Measurements from ENCODE around the gene LHX2. TPM values are rescaled to one million over a fixed set of nuclear protein-coding genes. Genes with fewer than 3 reads are reported as not detected.

LHX2 gene
- polyA plus RNA-seq, 3 donors, result 0.38 to 0.43 TPM; not detected in 1

GRCh38 chr9:124024107-124024506, 12.5 kb downstream of the LHX2 start:
- DNase-seq (ENCODE audit: low read depth in 3 of 3, low spot score in 2 of 3), result no peak

GRCh38 chr9:124029617-124030016, 18.0 kb downstream of the LHX2 start:
- no peak for DNase-seq (ENCODE audit: low read depth in 3 of 3, low spot score in 2 of 3)

DNA sequence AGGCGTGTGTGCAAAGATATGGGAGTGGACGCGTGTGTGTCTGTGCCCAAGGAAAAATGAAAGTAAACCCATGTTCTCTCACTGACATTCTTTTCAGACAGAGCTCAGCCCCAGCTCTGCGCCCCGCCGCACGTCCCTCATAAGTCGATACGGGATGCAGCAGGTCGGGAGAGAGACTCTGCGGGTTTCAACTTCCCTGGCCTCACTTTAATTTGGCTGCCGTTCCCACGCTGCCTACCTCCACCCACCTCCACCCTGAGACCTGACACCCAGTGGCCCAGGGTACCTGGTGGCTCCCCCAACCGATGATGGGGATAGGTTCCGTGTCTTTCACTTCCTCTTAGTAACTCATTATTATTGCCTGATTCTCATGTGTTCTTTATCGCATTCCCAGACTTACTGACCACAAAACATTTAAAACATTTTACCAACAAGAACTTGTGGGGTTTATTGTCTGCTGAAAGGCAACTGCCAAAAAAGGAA, 19.4 kb downstream of the LHX2 start:
- DNase-seq (ENCODE audit: low read depth in 3 of 3, low spot score in 2 of 3), result no peak

- DNase-seq (ENCODE audit: low read depth in 3 of 3, low spot score in 2 of 3), result no peak
Measured at GRCh38 chr9:124032247-124032646, 20.7 kb downstream of the LHX2 start.

DNA sequence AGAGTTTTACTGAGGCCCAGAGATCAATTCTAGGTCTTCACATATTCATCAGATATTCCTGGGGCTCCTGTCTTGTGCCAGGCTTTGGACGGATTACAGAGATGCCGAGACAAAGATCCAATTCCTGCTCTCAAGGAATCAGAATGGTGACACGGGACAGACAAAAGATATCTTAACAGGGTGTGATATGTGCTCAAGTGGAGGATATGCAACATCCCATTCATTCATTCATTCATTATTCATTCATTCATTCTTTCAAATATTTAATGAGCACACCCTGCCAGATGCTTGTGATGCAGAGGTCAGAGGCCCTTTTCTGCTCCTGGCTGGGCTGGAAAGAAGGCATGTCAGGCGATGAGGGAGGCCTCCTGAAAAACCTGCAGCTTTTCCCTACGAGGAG, 21.8 kb downstream of the LHX2 start:
- no peak for DNase-seq (ENCODE audit: low read depth in 3 of 3, low spot score in 2 of 3)

DNA sequence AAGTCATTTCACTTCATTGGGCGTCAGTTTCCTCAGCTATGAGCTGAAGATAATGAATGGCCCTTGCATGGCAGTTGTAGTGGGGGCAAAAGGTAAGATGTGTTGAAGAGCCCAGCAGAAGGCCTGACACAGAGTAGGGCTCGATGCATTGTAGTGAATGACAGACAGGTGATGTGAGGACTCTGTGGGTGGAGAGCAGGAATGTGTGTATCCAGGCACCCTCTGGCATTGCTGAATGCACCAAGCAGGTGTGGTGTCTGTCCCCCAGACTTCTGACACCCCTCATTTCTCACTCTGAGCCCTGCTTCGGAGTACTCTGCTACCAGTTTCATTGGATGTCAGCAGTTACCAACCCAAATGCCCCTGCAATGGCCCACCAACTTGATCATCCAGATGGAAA, 22.4 kb downstream of the LHX2 start:
- DNase-seq (ENCODE audit: low read depth in 3 of 3, low spot score in 2 of 3), result no peak

DNA sequence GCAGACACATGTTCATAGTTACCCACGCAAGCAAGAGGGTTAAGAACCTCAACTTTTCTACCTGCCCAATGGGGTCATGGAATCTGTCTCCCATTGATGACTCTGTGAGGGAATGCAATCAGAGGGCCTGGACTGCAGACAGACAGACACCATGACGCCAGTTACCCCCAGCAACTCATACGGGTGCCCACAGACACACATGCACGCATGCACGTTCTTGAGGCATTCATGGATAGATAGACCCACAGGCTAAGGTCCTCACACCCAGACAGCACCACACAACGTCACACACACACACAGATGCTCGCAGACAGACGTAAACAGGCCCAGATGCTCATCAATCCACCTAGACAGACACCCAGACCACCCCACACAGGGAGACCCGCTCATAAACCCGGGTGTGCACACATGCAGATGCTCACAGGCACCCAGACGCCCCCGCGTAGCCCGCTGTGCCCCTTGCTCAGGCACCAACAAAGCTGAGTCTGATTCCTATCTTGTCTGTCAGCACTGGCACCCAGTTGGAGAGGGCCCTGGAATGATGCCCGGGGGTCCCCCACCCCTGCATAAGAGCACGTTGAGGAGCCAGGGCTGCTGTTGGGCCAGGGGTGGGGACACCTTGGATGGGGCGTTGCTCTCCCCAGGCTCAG, 23.6 kb downstream of the LHX2 start:
- no peak for DNase-seq (ENCODE audit: low read depth in 3 of 3, low spot score in 2 of 3)

DNA sequence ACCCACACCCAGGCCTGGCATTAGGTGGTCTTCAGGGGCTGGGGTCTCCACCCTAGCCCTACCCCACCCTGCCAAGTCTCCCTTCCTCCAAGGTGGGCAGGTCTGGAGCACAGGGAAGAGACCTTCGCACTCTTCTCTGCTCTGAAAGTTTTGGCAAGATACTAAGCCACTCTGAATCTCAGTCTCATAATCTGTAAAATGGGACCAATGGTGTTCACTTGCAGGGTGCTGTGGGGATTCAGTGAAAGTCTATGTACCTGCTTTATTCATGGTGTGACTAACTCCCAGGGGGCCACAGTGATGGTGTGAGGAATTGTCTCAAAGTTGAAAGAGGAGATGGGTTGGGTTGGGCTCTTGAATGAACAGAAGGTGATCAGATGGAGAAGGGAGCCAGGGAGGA, 25.0 kb downstream of the LHX2 start:
- no peak for DNase-seq (ENCODE audit: low read depth in 3 of 3, low spot score in 2 of 3)

- DNase-seq (ENCODE audit: low read depth in 3 of 3, low spot score in 2 of 3), result no peak
Measured at GRCh38 chr9:124037790-124038189, 26.2 kb downstream of the LHX2 start.

- DNase-seq (ENCODE audit: low read depth in 3 of 3, low spot score in 2 of 3), result no peak
Measured at GRCh38 chr9:124038239-124038638, 26.7 kb downstream of the LHX2 start.

GRCh38 chr9:124038790-124039633, 27.4 kb downstream of the LHX2 start:
- no peak for DNase-seq (ENCODE audit: low read depth in 3 of 3, low spot score in 2 of 3)

DNA sequence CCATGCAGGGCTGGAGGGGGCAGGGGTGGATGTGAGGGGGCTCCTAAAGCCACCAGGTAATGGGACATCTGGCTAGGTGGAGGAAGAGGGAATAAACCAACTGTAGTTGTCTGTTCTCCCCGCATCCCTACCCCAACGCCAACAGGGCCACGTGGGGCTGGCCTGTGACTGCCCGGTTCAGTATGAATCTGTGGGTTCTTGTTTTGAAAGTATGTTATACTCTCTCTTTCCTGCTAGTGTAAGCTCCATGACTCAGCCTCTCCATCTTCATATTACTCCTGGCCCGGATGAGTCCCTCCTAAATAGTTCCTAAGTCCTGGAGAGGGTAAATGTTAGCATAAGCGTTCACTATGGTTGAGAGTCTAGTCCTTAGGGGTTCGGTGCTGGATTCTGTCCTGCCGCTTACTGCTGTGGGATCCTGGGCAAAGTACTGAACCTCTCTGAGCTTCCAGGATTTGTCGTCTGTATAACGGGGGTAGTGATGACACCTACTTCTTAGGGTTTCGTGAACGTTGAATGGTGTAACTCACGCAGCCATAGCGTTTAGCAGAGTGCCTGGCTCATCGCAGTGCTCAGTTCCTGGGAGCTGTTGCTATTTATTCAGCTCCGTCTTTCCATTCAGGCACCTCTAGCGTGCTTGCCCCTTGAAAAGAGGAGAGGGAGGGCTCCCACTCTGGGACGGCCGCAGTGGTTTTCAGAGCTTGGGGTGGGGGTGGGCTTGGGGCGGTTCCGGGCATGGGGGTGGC, 28.8 kb downstream of the LHX2 start:
- DNase-seq (ENCODE audit: low read depth in 3 of 3, low spot score in 2 of 3), result no peak

DNA sequence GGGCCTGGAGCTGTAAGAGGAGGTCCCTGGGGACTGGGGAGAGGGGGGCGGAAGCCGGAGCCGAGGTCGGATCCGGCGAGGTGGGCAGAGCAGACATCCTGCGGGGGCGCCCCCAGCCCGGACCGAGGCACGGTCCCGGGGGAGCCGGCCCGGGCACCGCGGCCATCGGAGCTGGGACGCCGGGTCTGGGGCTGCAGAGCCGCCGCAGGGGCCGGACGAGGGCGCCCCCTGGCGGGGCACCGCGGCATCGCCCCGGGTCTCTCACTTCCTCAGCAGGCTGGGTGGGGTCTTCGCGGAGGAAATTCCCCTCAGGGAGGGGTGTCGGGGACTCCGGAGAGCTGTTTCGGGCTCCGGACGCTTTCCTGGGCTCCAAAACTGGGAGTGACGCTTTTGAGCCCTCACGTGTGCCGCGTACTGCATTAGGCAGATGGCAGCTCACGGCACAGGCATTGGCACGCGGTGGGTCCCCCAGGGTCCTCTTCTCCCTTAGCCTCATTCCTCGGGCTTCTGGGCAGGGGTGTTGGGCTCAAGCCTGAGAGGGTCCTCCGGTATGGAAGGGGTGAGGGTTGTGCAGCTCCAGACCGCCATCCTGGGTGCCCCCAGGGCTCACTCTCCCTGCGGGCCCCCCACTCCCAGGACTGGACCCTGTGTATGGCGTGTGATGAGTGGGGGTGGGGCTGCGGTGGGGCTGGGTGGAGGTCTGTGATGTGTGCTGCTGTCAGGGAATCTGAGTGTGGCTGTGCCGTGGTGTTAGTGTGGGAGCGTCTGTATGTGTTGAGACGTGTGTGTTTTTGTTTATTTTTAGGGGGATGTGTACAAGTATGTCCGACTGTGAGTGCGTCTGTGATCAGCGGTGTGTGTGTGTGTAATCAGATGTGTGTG, 29.6 kb downstream of the LHX2 start:
- no peak for DNase-seq (ENCODE audit: low read depth in 3 of 3, low spot score in 2 of 3)

GRCh38 chr9:124041817-124042116, 30.2 kb downstream of the LHX2 start:
- DNase-seq (ENCODE audit: low read depth in 3 of 3, low spot score in 2 of 3), result no peak

DNA sequence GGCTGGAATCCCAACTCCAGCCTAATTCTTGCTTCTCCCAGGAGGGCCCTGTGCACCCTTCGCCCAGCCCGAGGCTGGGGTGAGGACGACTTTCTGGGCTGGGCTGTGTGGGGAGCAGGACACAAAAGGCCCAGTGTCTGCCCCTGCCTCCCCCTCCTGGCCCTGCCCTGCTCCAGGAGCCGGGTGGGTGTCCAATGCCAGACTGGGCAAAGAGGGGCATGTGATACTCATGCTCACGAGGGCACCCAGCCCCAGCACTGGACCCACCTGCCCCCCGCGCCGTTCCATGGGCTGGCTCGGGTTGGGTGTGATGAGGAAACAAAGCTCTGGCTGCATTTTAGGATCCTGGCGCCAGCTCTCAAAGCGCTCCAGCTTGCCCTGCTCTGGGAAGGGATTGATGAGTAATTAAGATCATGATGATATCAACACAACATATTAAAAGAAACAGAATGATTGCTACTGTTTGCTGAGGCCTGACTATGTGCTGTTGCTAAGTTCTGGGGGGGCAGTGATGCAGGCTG, 30.7 kb downstream of the LHX2 start:
- no peak for DNase-seq (ENCODE audit: low read depth in 3 of 3, low spot score in 2 of 3)

- no peak for DNase-seq (ENCODE audit: low read depth in 3 of 3, low spot score in 2 of 3)
Measured at GRCh38 chr9:124044448-124044847, 32.9 kb downstream of the LHX2 start.

DNA sequence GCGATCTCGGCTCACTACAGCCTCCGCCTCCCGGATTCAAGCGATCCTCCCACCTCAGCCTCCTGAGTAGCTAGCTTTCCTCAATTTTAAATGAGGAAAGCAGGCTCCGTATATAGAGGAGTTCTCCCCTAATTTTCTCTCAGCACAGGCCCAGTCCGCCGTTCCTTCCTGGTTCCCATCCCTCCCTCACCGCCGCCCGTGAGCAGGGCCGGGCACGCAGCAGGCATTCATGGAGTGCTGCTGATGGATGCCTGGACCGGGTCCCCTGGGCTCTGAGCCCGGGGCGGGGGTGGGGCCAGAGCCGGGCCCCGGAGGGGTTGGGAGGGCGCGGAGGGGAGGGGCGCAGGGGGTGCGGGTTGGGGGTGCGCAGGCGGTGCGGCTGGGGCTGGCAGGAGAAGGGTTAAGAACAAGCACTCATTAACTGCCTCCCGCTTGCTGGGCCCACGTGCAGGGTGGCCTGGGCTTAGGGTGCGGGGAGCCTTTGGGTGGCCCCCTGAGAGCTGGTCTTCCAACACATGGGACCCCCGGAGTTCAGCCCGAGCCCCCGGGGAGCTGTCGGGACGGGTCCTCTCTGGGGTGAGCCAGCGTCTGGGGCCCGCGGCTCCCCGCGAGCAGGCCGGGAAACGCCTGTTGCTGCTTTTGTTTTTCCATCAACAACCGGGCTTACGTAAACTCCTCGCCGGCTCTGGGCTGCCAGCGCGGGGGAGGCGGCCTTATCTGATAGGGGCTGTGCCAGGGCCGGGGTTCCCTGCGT, 33.7 kb downstream of the LHX2 start:
- DNase-seq (ENCODE audit: low read depth in 3 of 3, low spot score in 2 of 3), result peak in 1 of 3 donors; percentile 44

GRCh38 chr9:124045830-124046177, 34.2 kb downstream of the LHX2 start:
- DNase-seq (ENCODE audit: low read depth in 3 of 3, low spot score in 2 of 3), result no peak

- DNase-seq (ENCODE audit: low read depth in 3 of 3, low spot score in 2 of 3), result no peak
Measured at GRCh38 chr9:124046189-124046588, 34.6 kb downstream of the LHX2 start.

- no peak for DNase-seq (ENCODE audit: low read depth in 3 of 3, low spot score in 2 of 3)
Measured at GRCh38 chr9:124047251-124047672, 35.7 kb downstream of the LHX2 start.

Data from right renal cortex interstitium (tissue), 3 donors.